K562 (cell line): ENCODE data around the gene HSPH1. TPM values are rescaled to one million over a fixed set of nuclear protein-coding genes. Genes with fewer than 3 reads are reported as not detected.

Experiments used
- ARNT ChIP-seq, 2 experiments: fragments of 450-650 bp; IDR thresholded peaks; 2 replicates each; pipeline ENCODE4 v1.6.1; 2016; ENCODE audit warnings: mild to moderate bottlenecking in 1 of 2
- BDP1 ChIP-seq: IDR thresholded peaks from 3 replicates; pipeline ENCODE4 v1.6.1; 2011; ENCODE audit not compliant: insufficient read length, insufficient read depth
- CXXC5 ChIP-seq: fragments of 250-450 bp; sonication (Bioruptor Pico); IDR thresholded peaks from 2 replicates; pipeline ENCODE4 v1.8.0; 2022; ENCODE audit warnings: inconsistent platforms, mild to moderate bottlenecking, moderate library complexity
- DIDO1 ChIP-seq: fragments of 450-650 bp; IDR thresholded peaks from 2 replicates; pipeline ENCODE4 v1.6.1; 2016; ENCODE audit warnings: low read depth, missing biosample characterization, missing genetic modification characterization
- EGR1 ChIP-seq: fragments of 450-650 bp; conservative IDR thresholded peaks from 2 replicates; pipeline ENCODE4 v1.6.1; 2017; ENCODE audit warnings: mild to moderate bottlenecking
- GTF2F1 ChIP-seq: IDR thresholded peaks from 2 replicates; pipeline ENCODE4 v1.6.1; 2011; ENCODE audit warnings: low read depth, low read length, improper control_type of control experiment
- MXI1 ChIP-seq: IDR thresholded peaks from 2 replicates; pipeline ENCODE4 v1.6.1; 2011; ENCODE audit warnings: low read depth, mild to moderate bottlenecking, improper control_type of control experiment, low read length
- NCOA4 ChIP-seq: fragments of 450-650 bp; IDR thresholded peaks from 2 replicates; pipeline ENCODE4 v1.6.1; 2018; ENCODE audit warnings: mild to moderate bottlenecking; ENCODE audit not compliant: partially characterized antibody
- RBBP5 ChIP-seq: fragments of 200-600 bp; sonication (generic); IDR thresholded peaks from 2 replicates; pipeline ENCODE4 v1.6.1; 2012; ENCODE audit warnings: borderline replicate concordance, mild to moderate bottlenecking, low read length, control low read depth, inconsistent platforms; ENCODE audit not compliant: insufficient read depth, poor library complexity, severe bottlenecking
- ZC3H4 ChIP-seq: sonication (generic); formaldehyde crosslinking; IDR thresholded peaks from 2 replicates; pipeline ENCODE4 v1.9.0; 2021; ENCODE audit warnings: missing genetic modification reagents, borderline replicate concordance
- ZNF133 ChIP-seq: fragments of 250-450 bp; sonication (Bioruptor Pico); IDR thresholded peaks from 2 replicates; pipeline ENCODE4 v1.4.0; 2020; ENCODE audit warnings: mild to moderate bottlenecking
- ZNF445 ChIP-seq: fragments of 250-450 bp; sonication (Bioruptor Pico); IDR thresholded peaks from 2 replicates; pipeline ENCODE4 v1.4.0; 2020; ENCODE audit warnings: low read depth, mild to moderate bottlenecking, moderate library complexity
- polyA plus RNA-seq, 8 experiments: library from polyadenylated mRNA; depleted of rRNA in 4 of 8; stranded (reverse) in 5 of 8; unstranded in 3 of 8; fragments of >200 nt; fragmentation: Nextera tagmentation in 2 of 8; fragmentation: Illumina TruSeq in 1 of 8; extraction: Ambion mirVana in 2 of 8; extraction: Trizol in 1 of 8; gene quantifications; 2 replicates each; pipeline versions ENCODE4 v1.2.1 to v1.2.3, GENCODE V29; 2011 to 2014; ENCODE audit warnings: inconsistent platforms in 1 of 8, missing spikeins in 1 of 8
- total RNA-seq, 7 experiments: library from RNA; depleted of rRNA in 6 of 7; stranded (reverse); fragments of >200 nt in 6 of 7; fragmentation: Illumina TruSeq in 2 of 7; extraction: Trizol in 2 of 7; gene quantifications; 2 replicates each; pipeline versions ENCODE4 v1.2.1 to v1.2.3, GENCODE V29; 2011 to 2021; ENCODE audit warnings: low replicate concordance in 1 of 7
- TF ChIP-seq, protein P1 (sequence below), 2 experiments: IDR thresholded peaks; 2 replicates each; pipeline ENCODE4 v1.6.1; 2012; ENCODE audit warnings: improper control_type of control experiment in 2 of 2, low read depth in 2 of 2, low read length in 2 of 2, borderline replicate concordance in 1 of 2
- TF ChIP-seq, protein P2 (sequence below), 3 experiments: IDR thresholded peaks in 2 of 3; conservative IDR thresholded peaks in 1 of 3; 2 replicates each; pipeline ENCODE4 v1.5.1; 2011 to 2012; ENCODE audit warnings: low read length in 3 of 3, mild to moderate bottlenecking in 3 of 3, control low read depth in 2 of 3, improper control_type of control experiment in 1 of 3, inconsistent platforms in 1 of 3, low read depth in 1 of 3, mixed read lengths in 1 of 3, moderate library complexity in 1 of 3; ENCODE audit not compliant: insufficient read depth in 2 of 3

The HSPH1 gene
- total and polyA plus RNA-seq, 9 of the 15 experiments (the other 6 are each of a cell fraction or from before 2014, with no cell fraction given), result 34.6 to 104 (median 64.7) TPM

DNA sequence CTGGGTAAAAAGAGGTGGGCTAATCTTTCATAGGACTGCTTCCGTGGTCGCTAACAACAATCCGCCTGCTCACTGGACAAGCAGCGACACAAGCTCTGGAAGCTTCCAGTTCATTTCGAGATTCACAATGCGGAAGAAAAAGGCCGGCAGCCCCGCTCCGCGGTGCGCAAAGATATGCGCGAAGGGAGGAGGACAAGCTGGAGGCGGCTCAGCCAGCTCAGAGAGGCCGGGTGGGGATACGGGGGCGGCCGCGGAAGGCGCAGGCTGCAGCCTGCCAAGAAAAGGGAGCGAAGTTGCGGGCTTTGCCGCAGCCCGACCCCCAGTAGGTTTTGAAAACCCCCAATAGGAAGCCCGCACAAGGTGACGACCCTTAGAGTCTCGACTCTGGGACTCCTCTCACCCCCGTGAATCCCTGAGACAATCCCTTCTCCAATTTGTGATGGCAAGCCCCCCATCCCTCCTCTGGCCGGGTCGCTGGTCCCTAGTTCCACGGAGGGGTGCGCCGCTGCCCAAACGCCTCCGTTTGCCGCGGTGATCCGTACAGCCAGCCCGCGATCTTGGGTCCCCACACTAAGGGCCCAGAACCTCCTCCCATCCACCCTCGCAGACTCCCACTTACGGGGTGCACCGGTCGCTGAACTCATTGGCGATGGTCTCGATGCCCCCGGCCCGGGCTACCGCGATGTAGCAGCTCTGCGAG lies 697 bp downstream of the HSPH1 start (continued):
- TF ChIP-seq CXXC5 (0 out of 2 replicates have a peak, but pooled peaks have one; percentile 13), DIDO1 (tag) (no peak), ZC3H4 (CRISPR knock-in tag) (no peak), RBBP5 (peak; percentile 53), MXI1 (no peak), GTF2F1 (no peak), ZNF133 (CRISPR knock-in tag) (no peak), ARNT (IDR thresholded peaks at IDR 0.05) (peak in 1 of 2 experiments; percentile 98; a peak in 2 of 4 replicates), NCOA4 (no peak), BDP1 (no peak), ZNF445 (CRISPR knock-in tag) (no peak), EGR1 (peak; percentile 79)
- TF ChIP-seq, protein P1, sequence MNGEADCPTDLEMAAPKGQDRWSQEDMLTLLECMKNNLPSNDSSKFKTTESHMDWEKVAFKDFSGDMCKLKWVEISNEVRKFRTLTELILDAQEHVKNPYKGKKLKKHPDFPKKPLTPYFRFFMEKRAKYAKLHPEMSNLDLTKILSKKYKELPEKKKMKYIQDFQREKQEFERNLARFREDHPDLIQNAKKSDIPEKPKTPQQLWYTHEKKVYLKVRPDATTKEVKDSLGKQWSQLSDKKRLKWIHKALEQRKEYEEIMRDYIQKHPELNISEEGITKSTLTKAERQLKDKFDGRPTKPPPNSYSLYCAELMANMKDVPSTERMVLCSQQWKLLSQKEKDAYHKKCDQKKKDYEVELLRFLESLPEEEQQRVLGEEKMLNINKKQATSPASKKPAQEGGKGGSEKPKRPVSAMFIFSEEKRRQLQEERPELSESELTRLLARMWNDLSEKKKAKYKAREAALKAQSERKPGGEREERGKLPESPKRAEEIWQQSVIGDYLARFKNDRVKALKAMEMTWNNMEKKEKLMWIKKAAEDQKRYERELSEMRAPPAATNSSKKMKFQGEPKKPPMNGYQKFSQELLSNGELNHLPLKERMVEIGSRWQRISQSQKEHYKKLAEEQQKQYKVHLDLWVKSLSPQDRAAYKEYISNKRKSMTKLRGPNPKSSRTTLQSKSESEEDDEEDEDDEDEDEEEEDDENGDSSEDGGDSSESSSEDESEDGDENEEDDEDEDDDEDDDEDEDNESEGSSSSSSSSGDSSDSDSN (IDR thresholded peaks at IDR 0.05; ENCODE audit: borderline replicate concordance in 1 of 2, low read depth in 2 of 2, low read length in 2 of 2), result 0 out of 4 replicates have a peak, but pooled peaks of 1 of the 2 experiments have one; percentile 61
- TF ChIP-seq, protein P2, sequence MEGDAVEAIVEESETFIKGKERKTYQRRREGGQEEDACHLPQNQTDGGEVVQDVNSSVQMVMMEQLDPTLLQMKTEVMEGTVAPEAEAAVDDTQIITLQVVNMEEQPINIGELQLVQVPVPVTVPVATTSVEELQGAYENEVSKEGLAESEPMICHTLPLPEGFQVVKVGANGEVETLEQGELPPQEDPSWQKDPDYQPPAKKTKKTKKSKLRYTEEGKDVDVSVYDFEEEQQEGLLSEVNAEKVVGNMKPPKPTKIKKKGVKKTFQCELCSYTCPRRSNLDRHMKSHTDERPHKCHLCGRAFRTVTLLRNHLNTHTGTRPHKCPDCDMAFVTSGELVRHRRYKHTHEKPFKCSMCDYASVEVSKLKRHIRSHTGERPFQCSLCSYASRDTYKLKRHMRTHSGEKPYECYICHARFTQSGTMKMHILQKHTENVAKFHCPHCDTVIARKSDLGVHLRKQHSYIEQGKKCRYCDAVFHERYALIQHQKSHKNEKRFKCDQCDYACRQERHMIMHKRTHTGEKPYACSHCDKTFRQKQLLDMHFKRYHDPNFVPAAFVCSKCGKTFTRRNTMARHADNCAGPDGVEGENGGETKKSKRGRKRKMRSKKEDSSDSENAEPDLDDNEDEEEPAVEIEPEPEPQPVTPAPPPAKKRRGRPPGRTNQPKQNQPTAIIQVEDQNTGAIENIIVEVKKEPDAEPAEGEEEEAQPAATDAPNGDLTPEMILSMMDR (IDR thresholded peaks at IDR 0.05 in 2 of 3, conservative IDR thresholded peaks at IDR 0.05 in 1 of 3; ENCODE audit: insufficient read depth in 2 of 3, low read depth in 1 of 3, low read length in 3 of 3), result no peak
